CD4-positive, CD25-positive, alpha-beta regulatory T cell (primary cell): ENCODE results near the gene LRFN3. TPM values are rescaled to one million over a fixed set of nuclear protein-coding genes. Genes with fewer than 3 reads are reported as not detected.
A peak's percentile ranks its signal among the peaks of the same experiment; 100 is the strongest.

Source experiments
- ATAC-seq, 2 donors: fragments of 150-1000 bp; cut with Tn5 transposase; one replicate each; pipeline ENCODE4 v1.10.0; 2021; ENCODE audit warnings: low read depth in 2 of 2, moderate number of reproducible peaks in 2 of 2, moderate library complexity in 1 of 2
- DNase-seq, 3 donors: peaks; one replicate each; pipeline versions ENCODE4 v3.0.0 to v3.0.0-alpha.2; 2012 to 2022; ENCODE audit warnings: mixed read lengths in 1 of 3
- H3K27ac ChIP-seq: one replicate; pipeline ENCODE4 v1.7.0; 2013; ENCODE audit warnings: mild to moderate bottlenecking, low read length; ENCODE audit not compliant: insufficient read depth, poor library complexity, severe bottlenecking
- H3K27me3 ChIP-seq: one replicate; pipeline ENCODE4 v1.7.0; 2013; ENCODE audit warnings: low read length; ENCODE audit not compliant: control insufficient read depth, insufficient read depth
- H3K36me3 ChIP-seq: one replicate; pipeline ENCODE4 v1.7.0; 2013; ENCODE audit warnings: mild to moderate bottlenecking, low read length, moderate library complexity; ENCODE audit not compliant: control insufficient read depth, insufficient read depth
- H3K4me1 ChIP-seq: 2 replicates; pipeline ENCODE4 v1.7.0; 2013; ENCODE audit warnings: mild to moderate bottlenecking, low read length; ENCODE audit not compliant: insufficient read depth, control insufficient read depth, poor library complexity, severe bottlenecking
- H3K4me3 ChIP-seq: one replicate; pipeline ENCODE4 v1.7.0; 2013; ENCODE audit warnings: low read depth, mild to moderate bottlenecking, low read length, moderate library complexity
- H3K9me3 ChIP-seq, 2 experiments: 1 replicate in 1 of 2; 2 replicates in 1 of 2; pipeline ENCODE4 v1.7.0; 2013; ENCODE audit warnings: low read length in 2 of 2, mild to moderate bottlenecking in 1 of 2, moderate library complexity in 1 of 2; ENCODE audit not compliant: control insufficient read depth in 2 of 2
- H3K27ac Mint-ChIP-seq, 3 donors: one replicate each; pipeline ENCODE4 v1.8.0; 2020 to 2022; ENCODE audit warnings: mild to moderate bottlenecking in 3 of 3, mixed read lengths in 3 of 3, moderate library complexity in 2 of 3
- H3K27me3 Mint-ChIP-seq: one replicate; pipeline ENCODE4 v1.8.0; 2022; ENCODE audit warnings: mild to moderate bottlenecking, mixed read lengths
- H3K36me3 Mint-ChIP-seq: one replicate; pipeline ENCODE4 v1.8.0; 2020; ENCODE audit warnings: mixed read lengths
- H3K4me1 Mint-ChIP-seq, 4 donors: one replicate each; pipeline ENCODE4 v1.8.0; 2020 to 2022; ENCODE audit warnings: mixed read lengths in 4 of 4, mild to moderate bottlenecking in 1 of 4
- H3K4me3 Mint-ChIP-seq, 4 donors: one replicate each; pipeline ENCODE4 v1.8.0; 2020 to 2022; ENCODE audit warnings: mild to moderate bottlenecking in 4 of 4, mixed read lengths in 4 of 4, moderate library complexity in 3 of 4
- H3K9me3 Mint-ChIP-seq, 7 donors: one replicate each; pipeline ENCODE4 v1.8.0; 2020 to 2022; ENCODE audit warnings: mixed read lengths in 7 of 7, mild to moderate bottlenecking in 3 of 7, moderate library complexity in 2 of 7
- polyA plus RNA-seq, 4 donors: library from polyadenylated mRNA; unstranded; fragments of 300-500 nt; fragmentation: Illumina TruSeq; gene quantifications; one replicate each; pipeline ENCODE4 v1.2.3, GENCODE V29; 2021
- total RNA-seq: library from RNA; stranded (reverse); gene quantifications from one replicate; pipeline ENCODE4 v1.2.3, GENCODE V29; 2022

The LRFN3 gene
- total and polyA plus RNA-seq, 5 donors from 2014 or later = 0.63 to 7.7 (median 0.94) TPM

- no peaks in the 10 kb centered on the region for H3K9me3 Mint-ChIP-seq
- H3K27ac Mint-ChIP-seq = peak overlapping the region in 1 of 3 donors; percentile 90
- H3K4me3 ChIP-seq = no peak overlapping the region
- peaks cover 46% of the 10 kb centered on the region for H3K4me1 ChIP-seq
- H3K27me3 ChIP-seq = no peaks in the 10 kb centered on the region
- H3K9me3 ChIP-seq = no peaks in the 10 kb centered on the region
- ATAC-seq (no peak), DNase-seq (no peak)
- H3K27me3 Mint-ChIP-seq = peaks cover 7% of the 10 kb centered on the region
- peaks cover 7 to 58% (median 23%) of the 10 kb centered on the region in 4 donors for H3K4me1 Mint-ChIP-seq
- no peaks in the 10 kb centered on the region for H3K36me3 ChIP-seq
- H3K36me3 Mint-ChIP-seq = no peaks in the 10 kb centered on the region
- peak overlapping the region; percentile 84 for H3K27ac ChIP-seq
- H3K4me3 Mint-ChIP-seq = peak overlapping the region in 2 of 4 donors; percentile 46 to 65
These were observed 3.8 kb upstream of the LRFN3 start for GRCh38 chr19:35932291-35932936.

GRCh38 chr19:35936738-35937268, 629 bp downstream of the LRFN3 start:
- Mint-ChIP-seq H3K27me3 (peaks cover 7% of the 10 kb centered on the region), H3K4me3 (peak overlapping the region; percentile 85 to 97 (median 90)), H3K27ac (peak overlapping the region; percentile 63 to 89 (median 67)), H3K4me1 (peaks cover 8 to 58% (median 27%) of the 10 kb centered on the region in 4 donors), H3K36me3 (peaks cover 21% of the 10 kb centered on the region), H3K9me3 (no peaks in the 10 kb centered on the region)
- H3K9me3 ChIP-seq = no peaks in the 10 kb centered on the region
- H3K4me1 ChIP-seq = peaks cover 33% of the 10 kb centered on the region
- peak overlapping the region; percentile 68 for H3K4me3 ChIP-seq
- no peak for DNase-seq
- peaks cover 2% of the 10 kb centered on the region for H3K36me3 ChIP-seq
- no peaks in the 10 kb centered on the region for H3K27me3 ChIP-seq
- peak overlapping the region; percentile 41 for H3K27ac ChIP-seq
- ATAC-seq = no peak

- Histone ChIP-seq H3K4me1 (peaks cover 33% of the 10 kb centered on the region), H3K4me3 (peak overlapping the region; percentile 68), H3K9me3 (no peaks in the 10 kb centered on the region), H3K36me3 (peaks cover 5% of the 10 kb centered on the region), H3K27ac (no peak overlapping the region), H3K27me3 (no peaks in the 10 kb centered on the region)
- H3K27ac Mint-ChIP-seq = peak overlapping the region; percentile 76 to 89 (median 81)
- ATAC-seq (no peak), DNase-seq (peak in 1 of 3 donors; percentile 14)
- peaks cover 21% of the 10 kb centered on the region for H3K36me3 Mint-ChIP-seq
- no peaks in the 10 kb centered on the region for H3K9me3 Mint-ChIP-seq
- peaks cover 8 to 59% (median 26%) of the 10 kb centered on the region in 4 donors for H3K4me1 Mint-ChIP-seq
- H3K27me3 Mint-ChIP-seq = peaks cover 7% of the 10 kb centered on the region
- H3K4me3 Mint-ChIP-seq = peak overlapping the region; percentile 85 to 97 (median 90)
These were observed 1.4 kb downstream of the LRFN3 start for GRCh38 chr19:35937345-35938281.

GRCh38 chr19:35938282-35939224, 2.4 kb downstream of the LRFN3 start:
- H3K27ac ChIP-seq = no peak overlapping the region
- Mint-ChIP-seq H3K36me3 (peaks cover 28% of the 10 kb centered on the region), H3K9me3 (no peaks in the 10 kb centered on the region), H3K27me3 (peaks cover 7% of the 10 kb centered on the region), H3K27ac (peak overlapping the region in 2 of 3 donors; percentile 76 to 89), H3K4me3 (peak overlapping the region; percentile 85 to 97 (median 90)), H3K4me1 (peaks cover 13 to 65% (median 33%) of the 10 kb centered on the region in 4 donors)
- H3K4me3 ChIP-seq = peak overlapping the region; percentile 68
- DNase-seq = no peak
- peaks cover 33% of the 10 kb centered on the region for H3K4me1 ChIP-seq
- no peaks in the 10 kb centered on the region for H3K9me3 ChIP-seq
- H3K27me3 ChIP-seq = no peaks in the 10 kb centered on the region
- ATAC-seq = no peak
- peaks cover 5% of the 10 kb centered on the region for H3K36me3 ChIP-seq

- Mint-ChIP-seq H3K4me1 (peaks cover 13 to 71% (median 33%) of the 10 kb centered on the region in 4 donors), H3K27me3 (peaks cover 7% of the 10 kb centered on the region), H3K4me3 (peak overlapping the region in 3 of 4 donors; percentile 50 to 97 (median 85)), H3K9me3 (no peaks in the 10 kb centered on the region), H3K27ac (peak overlapping the region in 1 of 3 donors; percentile 3), H3K36me3 (peaks cover 35% of the 10 kb centered on the region)
- DNase-seq = no peak
- H3K4me1 ChIP-seq = peaks cover 33% of the 10 kb centered on the region
- peaks cover 5% of the 10 kb centered on the region for H3K36me3 ChIP-seq
- H3K9me3 ChIP-seq = no peaks in the 10 kb centered on the region
- no peak overlapping the region for H3K4me3 ChIP-seq
- H3K27ac ChIP-seq = no peak overlapping the region
- H3K27me3 ChIP-seq = no peaks in the 10 kb centered on the region
- ATAC-seq = no peak
These were observed 3.3 kb downstream of the LRFN3 start for GRCh38 chr19:35939307-35940077.

- H3K4me1 Mint-ChIP-seq = peaks cover 13 to 66% (median 33%) of the 10 kb centered on the region in 4 donors
- no peak for DNase-seq
These were observed 4.1 kb downstream of the LRFN3 start for GRCh38 chr19:35940078-35940775.

More at GRCh38 chr19:35940078-35940775, 4.1 kb downstream of the LRFN3 start:
- Histone ChIP-seq H3K36me3 (peaks cover 5% of the 10 kb centered on the region), H3K27ac (no peak overlapping the region), H3K4me1 (peaks cover 32% of the 10 kb centered on the region), H3K9me3 (no peaks in the 10 kb centered on the region), H3K27me3 (no peaks in the 10 kb centered on the region), H3K4me3 (no peak overlapping the region)
- H3K36me3 Mint-ChIP-seq = peaks cover 37% of the 10 kb centered on the region
- ATAC-seq = no peak
- peak overlapping the region in 1 of 4 donors; percentile 33 for H3K4me3 Mint-ChIP-seq
- H3K27ac Mint-ChIP-seq = no peak overlapping the region
- peaks cover 7% of the 10 kb centered on the region for H3K27me3 Mint-ChIP-seq
- H3K9me3 Mint-ChIP-seq = no peaks in the 10 kb centered on the region
